Gastrocnemius medialis (tissue), 4 donors: ENCODE measurements around the gene SLC22A12. TPM values are rescaled to one million over a fixed set of nuclear protein-coding genes. Genes with fewer than 3 reads are reported as not detected.

Experiments
- ATAC-seq, 2 donors: fragments of 150-250 bp; one replicate each; pipeline ENCODE4 v1.9.1; 2016
- DNase-seq, 2 donors: peaks; one replicate each; pipeline ENCODE4 v3.0.0-alpha.2; 2019
- H3K27ac ChIP-seq, 4 donors: fragments of 200-600 bp; sonication (generic); 1 replicate in 1 of 4; 2 replicates in 3 of 4; pipeline ENCODE4 v1.5.1; 2016 to 2018; ENCODE audit warnings: mild to moderate bottlenecking in 2 of 4, moderate library complexity in 1 of 4
- H3K27me3 ChIP-seq, 3 donors: fragments of 200-600 bp; sonication (generic) in 2 of 3; 1 replicate in 1 of 3; 2 replicates in 2 of 3; pipeline versions ENCODE4 v1.5.1 to v1.6.0; 2016 to 2019; ENCODE audit warnings: mild to moderate bottlenecking in 1 of 3, moderate library complexity in 1 of 3
- H3K36me3 ChIP-seq, 2 donors: fragments of 200-600 bp; sonication (generic) in 1 of 2; one replicate each; pipeline ENCODE4 v1.5.1; 2017 to 2018
- H3K4me1 ChIP-seq, 2 donors: fragments of 200-600 bp; sonication (generic) in 1 of 2; one replicate each; pipeline ENCODE4 v1.5.1; 2016 to 2017; ENCODE audit warnings: mild to moderate bottlenecking in 2 of 2
- H3K4me3 ChIP-seq, 4 donors: fragments of 200-600 bp; sonication (generic) in 3 of 4; 1 replicate in 1 of 4; 2 replicates in 3 of 4; pipeline ENCODE4 v1.5.1; 2016 to 2019; ENCODE audit warnings: mild to moderate bottlenecking in 2 of 4
- H3K9me3 ChIP-seq, 3 donors: fragments of 200-600 bp; sonication (generic) in 2 of 3; 1 replicate in 1 of 3; 2 replicates in 2 of 3; pipeline ENCODE4 v1.5.1; 2016 to 2019
- CTCF ChIP-seq, 5 experiments: fragments of 450-650 bp in 3 of 5; fragments of 200-600 bp in 2 of 5; sonication (generic) in 2 of 5; IDR thresholded peaks in 4 of 5; conservative IDR thresholded peaks in 1 of 5; 1 replicate in 4 of 5; 2 replicates in 1 of 5; pipeline ENCODE4 v1.5.1; 2016 to 2019; ENCODE audit warnings: antibody characterized with exemption in 5 of 5, mild to moderate bottlenecking in 3 of 5, moderate library complexity in 3 of 5
- POLR2A ChIP-seq, 2 donors: fragments of 450-650 bp; IDR thresholded peaks; one replicate each; pipeline ENCODE4 v1.6.1; 2017; ENCODE audit warnings: antibody characterized with exemption in 2 of 2, mild to moderate bottlenecking in 2 of 2, moderate library complexity in 2 of 2
- in situ Hi-C, 4 donors: fragments of 200-750 bp; cut with MboI; loops; one replicate each; pipeline versions ENCODE4 v1.15.0 to v1.8.0; 2017; ENCODE audit warnings: low sequenced_read_pairs in 4 of 4
- intact Hi-C: fragments of 100-400 bp; cut with DNase I; formaldehyde crosslinking; loops from one replicate; pipeline ENCODE4 v1.15.1; 2023; ENCODE audit warnings: low total_unique reads
- total RNA-seq, 4 donors: library from RNA; depleted of rRNA; stranded (reverse); fragments of >200 nt; gene quantifications; one replicate each; pipeline versions ENCODE4 v1.1.0 to v1.2.3, GENCODE V29; 2016

The SLC22A12 gene
- total RNA-seq, 4 donors from 2014 or later = not detected

GRCh38 chr11:64619196-64619595 lies 28.2 kb downstream of the SLC22A12 start:
- ATAC-seq (peak in 1 of 2 donors; percentile 10), DNase-seq (no peak)
- Histone ChIP-seq H3K4me3 (peak overlapping the region in 1 of 4 donors; percentile 13), H3K4me1 (peaks cover 0 to 3% of the 10 kb centered on the region in 2 donors), H3K36me3 (no peaks in the 10 kb centered on the region), H3K27ac (peak overlapping the region in 1 of 4 donors; percentile 45), H3K27me3 (no peaks in the 10 kb centered on the region), H3K9me3 (no peaks in the 10 kb centered on the region)
- in situ Hi-C loops (no loop called here), intact Hi-C loops (no loop called here)
- TF ChIP-seq CTCF (IDR thresholded peaks at IDR 0.05 in 4 of 5, conservative IDR thresholded peaks at IDR 0.05 in 1 of 5) (no peak), POLR2A (IDR thresholded peaks at IDR 0.05) (no peak)

- intact Hi-C loops (no loop called here), in situ Hi-C loops (no loop called here)
- no peaks in the 10 kb centered on the region for H3K9me3 ChIP-seq
- TF ChIP-seq POLR2A (IDR thresholded peaks at IDR 0.05) (no peak), CTCF (IDR thresholded peaks at IDR 0.05 in 4 of 5, conservative IDR thresholded peaks at IDR 0.05 in 1 of 5) (no peak)
- H3K4me3 ChIP-seq = peak overlapping the region in 1 of 4 donors; percentile 13
- peak in 1 of 2 donors; percentile 27 for DNase-seq
- peak overlapping the region in 1 of 4 donors; percentile 45 for H3K27ac ChIP-seq
- peak; percentile 67 for ATAC-seq
- H3K27me3 ChIP-seq = no peaks in the 10 kb centered on the region
- peaks cover 0 to 3% of the 10 kb centered on the region in 2 donors for H3K4me1 ChIP-seq
- H3K36me3 ChIP-seq = no peaks in the 10 kb centered on the region
Measured at GRCh38 chr11:64619811-64620380, 28.9 kb downstream of the SLC22A12 start.

- Histone ChIP-seq H3K27ac (no peak overlapping the region), H3K27me3 (no peaks in the 10 kb centered on the region), H3K9me3 (no peaks in the 10 kb centered on the region), H3K4me3 (no peak overlapping the region), H3K4me1 (peaks cover 0 to 3% of the 10 kb centered on the region in 2 donors), H3K36me3 (no peaks in the 10 kb centered on the region)
- in situ Hi-C loops (no loop called here), intact Hi-C loops (no loop called here)
- DNase-seq (no peak), ATAC-seq (no peak)
- TF ChIP-seq CTCF (IDR thresholded peaks at IDR 0.05 in 4 of 5, conservative IDR thresholded peaks at IDR 0.05 in 1 of 5) = no peak
Measured at GRCh38 chr11:64620381-64620971, 29.5 kb downstream of the SLC22A12 start.

GRCh38 chr11:64621283-64622019 lies 30.4 kb downstream of the SLC22A12 start:
- H3K36me3 ChIP-seq = no peaks in the 10 kb centered on the region
- no peaks in the 10 kb centered on the region for H3K9me3 ChIP-seq
- ATAC-seq (no peak), DNase-seq (no peak)
- intact Hi-C loops = no loop called here
- in situ Hi-C loops = no loop called here
- H3K4me3 ChIP-seq = no peak overlapping the region
- TF ChIP-seq POLR2A (IDR thresholded peaks at IDR 0.05) (no peak), CTCF (IDR thresholded peaks at IDR 0.05 in 4 of 5, conservative IDR thresholded peaks at IDR 0.05 in 1 of 5) (no peak)
- peaks cover 0 to 3% of the 10 kb centered on the region in 2 donors for H3K4me1 ChIP-seq
- H3K27ac ChIP-seq = no peak overlapping the region
- H3K27me3 ChIP-seq = no peaks in the 10 kb centered on the region
